Measurements from ENCODE around the gene DPF3.

The DPF3 gene

DNA sequence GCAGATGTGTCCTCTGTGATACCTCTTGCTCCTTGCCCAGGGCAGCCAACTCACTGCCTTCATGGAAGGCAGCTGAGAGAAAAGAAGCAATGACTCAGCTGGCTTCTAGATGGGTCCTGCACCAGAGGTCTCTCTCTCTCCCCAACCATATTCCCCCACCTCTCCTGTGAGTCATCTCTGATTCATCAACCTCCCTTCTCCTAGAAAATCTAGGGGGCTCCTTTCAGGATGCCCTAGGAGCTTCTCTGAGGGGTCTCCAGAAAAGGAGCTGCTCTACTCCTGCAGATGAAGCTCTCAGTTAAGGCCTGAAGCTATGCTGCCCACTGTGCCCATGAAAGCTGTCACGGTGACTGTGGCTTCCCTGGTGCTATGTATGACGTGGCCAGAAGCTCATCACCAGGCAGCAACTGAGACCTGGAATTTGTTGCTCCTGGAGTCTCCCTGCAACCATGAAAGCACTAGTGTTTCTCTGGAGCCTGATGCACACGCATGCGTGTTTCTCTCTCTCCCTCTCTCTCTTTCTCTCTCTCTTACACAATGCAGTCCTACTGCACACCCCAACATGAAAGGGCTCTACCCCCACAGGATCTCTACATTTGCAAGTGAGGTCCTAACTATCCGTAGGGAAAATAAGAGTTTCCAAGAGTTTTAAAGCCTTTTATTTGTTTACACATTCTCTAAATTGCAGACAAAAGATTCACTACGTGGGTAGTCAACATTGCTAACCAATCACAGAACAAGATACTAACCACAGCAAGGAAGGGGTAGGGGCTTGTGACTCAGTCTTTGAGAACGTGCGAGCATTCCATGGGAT, 285.3 kb downstream of the DPF3 start:
- peak; percentile 26 for DNase-seq

GRCh38 chr14:72607386-72608130, 286.3 kb downstream of the DPF3 start:
- no peak for DNase-seq

- DNase-seq: no peak
Measured at GRCh38 chr14:72606879-72607278, 287.0 kb downstream of the DPF3 start.

DNA sequence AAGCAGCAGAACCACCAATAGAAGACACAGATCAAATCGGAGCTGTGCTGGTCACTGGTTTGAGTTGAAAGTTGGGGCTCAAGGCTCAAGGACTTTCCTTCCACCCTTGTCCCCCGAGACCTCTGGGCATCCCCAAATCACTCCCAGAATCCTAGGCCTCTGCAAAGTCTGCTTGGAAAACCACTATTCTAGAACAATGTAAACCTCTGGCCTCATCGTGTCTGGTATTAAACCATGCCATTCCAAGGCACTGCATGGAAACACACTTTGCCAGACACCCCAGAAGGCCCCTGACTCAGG, 288.0 kb downstream of the DPF3 start:
- no peak for DNase-seq

- DNase-seq: no peak
Measured at GRCh38 chr14:72605096-72605920, 288.6 kb downstream of the DPF3 start.

DNA sequence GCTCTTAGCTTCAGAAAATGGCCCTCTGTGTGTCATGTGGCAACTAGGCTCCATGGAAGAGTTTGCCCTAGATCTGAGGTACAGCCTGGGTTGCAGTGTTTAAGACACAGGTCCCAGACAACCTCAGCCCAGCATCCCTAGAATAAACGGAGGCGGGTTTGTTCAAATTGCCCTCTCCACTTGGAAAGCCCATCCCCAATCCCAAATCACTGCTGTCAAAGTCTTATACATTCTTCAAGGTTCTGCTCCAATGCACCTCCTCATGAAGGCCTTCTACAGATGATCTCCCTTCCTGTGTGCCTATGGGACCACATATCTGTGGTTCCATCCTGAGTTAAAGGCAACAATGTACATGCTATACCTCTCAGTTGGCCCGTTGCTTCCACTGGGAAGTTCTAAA, 289.8 kb downstream of the DPF3 start:
- no peak for DNase-seq

DNA sequence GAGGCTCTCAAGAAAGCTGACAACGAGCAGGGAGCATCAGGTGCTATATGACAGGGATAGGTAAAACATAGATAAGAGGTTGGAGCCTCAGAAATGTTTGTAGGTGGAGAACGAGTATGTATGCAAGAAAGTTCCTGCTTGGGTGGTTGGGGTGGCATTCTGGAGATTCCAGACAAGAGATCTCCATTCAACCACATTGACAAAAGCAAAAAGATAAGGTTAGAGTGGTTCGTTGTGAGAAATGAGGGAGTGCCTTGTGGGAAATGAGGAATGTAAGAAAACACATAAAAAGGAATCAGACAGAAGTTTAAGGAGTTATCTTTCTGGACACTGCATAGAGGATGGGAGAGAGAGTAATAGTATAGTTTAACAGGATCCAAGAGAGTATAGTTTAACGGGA, 290.3 kb downstream of the DPF3 start:
- DNase-seq: no peak

DNA sequence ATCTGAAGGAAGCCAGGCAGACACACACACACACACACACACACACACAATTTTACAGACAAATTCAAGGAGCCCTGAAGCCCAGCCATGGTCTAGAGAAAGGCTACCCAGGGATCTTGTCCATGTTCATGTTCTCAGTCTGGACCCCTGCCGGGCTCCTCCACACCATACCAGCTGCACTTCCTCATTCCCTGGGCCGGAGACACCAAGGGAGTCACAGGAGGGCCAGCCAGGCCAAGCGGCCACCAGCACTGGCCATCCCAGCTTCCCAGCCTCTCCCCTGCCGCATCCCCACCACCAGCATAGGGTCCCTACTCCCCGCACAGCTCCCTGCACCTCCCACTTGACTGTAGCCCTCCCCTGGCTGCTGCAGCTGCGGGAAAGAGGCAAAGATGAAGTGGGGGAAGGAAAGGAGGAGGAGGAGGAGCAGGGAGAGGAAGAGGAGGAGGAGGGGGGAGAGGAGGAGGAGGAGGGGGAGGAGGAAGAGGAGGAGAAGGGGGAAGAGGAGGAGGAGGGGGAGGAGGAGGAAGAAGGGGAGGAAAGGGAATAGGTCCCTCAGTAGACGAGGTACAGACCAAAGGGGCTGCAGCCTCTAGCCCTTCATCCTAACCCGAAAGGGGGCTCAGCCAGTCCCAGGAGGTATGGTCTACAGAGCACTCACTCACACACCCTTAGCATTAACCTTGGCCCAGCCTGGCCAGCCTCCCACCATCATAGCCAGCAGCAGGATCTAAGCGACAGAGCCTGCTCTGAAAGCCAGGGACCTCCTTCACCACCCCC, 293.2 kb downstream of the DPF3 start:
- DNase-seq: no peak

GRCh38 chr14:72599579-72600470, 294.1 kb downstream of the DPF3 start:
- DNase-seq: no peak

GRCh38 chr14:72598306-72598705, 295.6 kb downstream of the DPF3 start:
- DNase-seq: no peak

- DNase-seq: no peak
Measured at GRCh38 chr14:72597252-72598233, 296.4 kb downstream of the DPF3 start.

- DNase-seq: no peak
Measured at GRCh38 chr14:72595152-72595862, 298.6 kb downstream of the DPF3 start.

DNA sequence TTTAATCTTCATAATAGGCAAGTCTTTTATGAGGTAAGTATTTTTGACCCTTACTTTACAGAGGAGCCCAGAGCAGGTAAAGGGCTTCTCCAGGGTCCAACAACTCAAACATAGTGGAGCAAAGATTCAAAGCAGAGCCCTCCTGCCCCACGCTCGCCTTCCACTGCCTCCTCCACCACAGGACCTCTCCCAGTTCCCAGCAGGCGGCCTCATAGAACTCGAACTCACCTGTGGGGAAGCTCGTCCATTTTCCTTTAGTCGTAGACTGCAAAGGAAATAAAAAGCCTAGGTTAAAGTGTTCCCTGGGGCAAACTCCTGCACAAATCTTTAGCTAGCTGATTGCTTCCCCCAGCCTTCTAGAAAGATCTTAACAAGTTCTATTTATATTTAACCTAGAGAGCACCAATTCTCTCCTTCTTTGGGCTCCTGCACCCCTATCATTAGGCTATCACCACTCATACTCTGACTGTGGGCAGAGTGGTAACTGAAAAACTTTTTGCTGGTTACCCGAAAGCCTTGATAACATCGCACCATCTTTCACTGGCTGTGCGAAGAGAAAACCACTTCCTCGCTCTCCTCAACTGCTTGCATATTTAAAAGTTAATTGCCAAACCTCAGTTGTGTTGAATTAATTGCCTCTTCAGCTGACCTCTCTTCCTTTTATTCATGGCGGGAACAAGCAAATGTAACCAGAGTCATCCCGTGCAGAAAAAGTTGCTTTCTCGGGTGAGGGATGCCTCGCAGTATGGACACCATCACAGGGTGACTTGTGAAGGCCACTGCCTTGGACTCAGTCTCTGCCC, 299.6 kb downstream of the DPF3 start:
- peak; percentile 44 for DNase-seq

- DNase-seq: no peak
Measured at GRCh38 chr14:72591391-72591790, 302.5 kb downstream of the DPF3 start.

GRCh38 chr14:72590577-72590976, 303.3 kb downstream of the DPF3 start:
- no peak for DNase-seq

DNA sequence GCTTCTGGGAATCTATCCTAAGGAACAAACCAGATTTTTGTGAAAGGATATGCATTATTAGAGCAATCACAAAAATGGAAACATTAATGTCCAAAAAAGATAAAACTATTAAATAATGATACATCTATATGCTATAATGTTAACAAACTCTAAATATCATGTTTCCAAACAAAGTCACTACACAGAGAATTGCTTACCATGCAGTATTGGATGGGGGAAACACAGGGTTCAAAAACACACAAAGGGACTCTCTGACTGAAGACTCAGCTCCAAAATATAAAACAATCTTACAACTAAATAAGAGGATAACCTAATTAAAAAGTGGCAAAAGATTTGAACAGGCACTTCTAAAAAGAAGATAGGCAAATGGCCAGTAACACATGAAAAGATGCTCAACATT, 304.2 kb downstream of the DPF3 start:
- no peak for DNase-seq

GRCh38 chr14:72588521-72588920, 305.4 kb downstream of the DPF3 start:
- no peak for DNase-seq

DNA sequence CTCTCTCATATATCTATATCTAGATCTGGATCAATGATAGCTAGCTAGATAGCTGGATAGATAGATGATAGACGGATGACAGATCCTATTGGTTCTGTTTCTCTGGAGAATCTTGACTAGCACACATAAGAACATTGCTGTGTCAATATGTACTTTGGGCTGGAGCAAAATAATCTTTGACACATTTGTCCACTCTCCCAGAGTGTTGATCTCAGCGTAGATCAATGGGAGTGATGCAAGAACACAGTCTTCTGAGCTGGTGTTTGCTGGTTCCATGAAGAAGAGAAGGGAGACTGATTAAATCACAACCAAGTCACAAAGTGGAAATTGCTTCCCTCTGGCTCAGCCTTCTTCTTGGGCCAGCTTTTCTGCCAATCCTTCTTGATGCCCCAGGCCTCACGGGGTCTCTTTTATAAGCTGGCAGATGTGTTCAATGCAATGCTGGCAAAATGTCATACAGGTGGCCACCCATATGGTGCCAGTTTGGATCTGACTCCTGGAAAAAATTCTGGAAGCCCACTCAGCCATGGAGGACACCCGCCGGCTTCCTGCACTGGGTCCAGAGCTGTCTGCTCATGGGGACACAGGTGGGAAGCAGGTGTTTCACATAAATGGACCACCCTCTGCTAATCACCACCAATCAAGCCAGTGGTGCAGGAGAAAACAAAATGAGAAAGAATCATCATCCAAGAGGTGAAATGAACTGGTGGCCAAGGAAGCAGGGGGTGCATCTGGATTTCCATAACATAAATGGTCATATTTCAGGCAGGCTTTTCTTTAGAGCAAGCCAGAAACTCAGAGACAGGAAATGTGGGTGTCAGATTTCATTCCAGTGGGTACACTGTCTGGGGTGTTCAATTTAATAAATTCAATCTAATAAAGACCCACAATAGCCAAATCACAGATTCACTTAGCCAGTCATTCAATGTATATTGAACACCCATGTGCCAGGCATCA, 310.3 kb downstream of the DPF3 start:
- no peak for DNase-seq

Measured in NK-92 treated with Interleukin-12 subunit alpha and Interleukin-12 subunit beta, amount 100 ng/mL, for 24 hours (cell line).